NCI-H524 (cell line): ENCODE results near the gene CACNA1A.
A peak's percentile ranks its signal among the peaks of the same experiment; 100 is the strongest.

Experiments
- DNase-seq, 2 experiments: peaks; one replicate each; lab custom pipeline; 2025; lab: John Stamatoyannopoulos, UW

CACNA1A gene

DNA sequence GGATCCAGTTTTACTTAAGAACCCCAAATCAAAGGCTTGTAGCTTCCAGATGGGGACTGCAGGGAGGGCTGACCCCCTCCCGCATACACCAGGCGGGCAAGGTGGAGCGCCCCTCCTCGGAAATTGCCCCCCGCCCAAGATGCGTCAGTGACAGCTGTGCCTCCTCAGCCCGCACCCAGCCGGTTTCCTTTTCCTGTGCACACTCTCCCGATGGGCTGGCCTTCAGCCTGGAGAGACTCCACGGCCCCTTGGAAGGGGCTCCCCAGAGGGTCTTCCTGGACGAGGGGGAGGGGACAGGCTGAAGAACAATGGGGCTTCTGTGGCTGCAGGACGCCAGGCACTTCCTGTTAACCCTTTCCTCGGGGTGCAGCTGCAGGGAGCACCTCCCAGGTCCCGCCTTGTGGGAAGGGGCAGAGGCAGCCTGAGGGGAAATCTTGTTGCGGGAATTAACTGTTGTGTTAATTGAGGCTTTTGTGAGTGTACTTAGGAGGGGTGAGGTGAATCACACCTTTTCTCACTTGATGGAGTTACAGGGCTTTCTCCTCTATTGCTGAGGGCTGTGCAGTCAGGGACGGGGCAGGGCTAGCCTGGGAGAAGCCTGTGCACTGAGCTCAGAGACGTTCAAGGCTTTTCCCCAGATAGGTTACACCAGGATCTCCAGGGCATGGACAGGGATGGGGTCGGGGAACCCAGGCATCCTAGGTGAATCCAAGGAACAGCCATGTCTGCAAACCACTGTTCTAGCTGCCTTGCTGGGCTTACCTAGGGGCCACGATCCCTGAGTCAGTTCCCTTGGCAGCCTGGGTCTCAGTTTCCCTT, 341.7 kb downstream of the CACNA1A start:
- DNase-seq, result peak; percentile 87 to 88

- DNase-seq, result peak; percentile 83 to 91
These were observed 342.5 kb downstream of the CACNA1A start for GRCh38 chr19:13163609-13164342.

DNA sequence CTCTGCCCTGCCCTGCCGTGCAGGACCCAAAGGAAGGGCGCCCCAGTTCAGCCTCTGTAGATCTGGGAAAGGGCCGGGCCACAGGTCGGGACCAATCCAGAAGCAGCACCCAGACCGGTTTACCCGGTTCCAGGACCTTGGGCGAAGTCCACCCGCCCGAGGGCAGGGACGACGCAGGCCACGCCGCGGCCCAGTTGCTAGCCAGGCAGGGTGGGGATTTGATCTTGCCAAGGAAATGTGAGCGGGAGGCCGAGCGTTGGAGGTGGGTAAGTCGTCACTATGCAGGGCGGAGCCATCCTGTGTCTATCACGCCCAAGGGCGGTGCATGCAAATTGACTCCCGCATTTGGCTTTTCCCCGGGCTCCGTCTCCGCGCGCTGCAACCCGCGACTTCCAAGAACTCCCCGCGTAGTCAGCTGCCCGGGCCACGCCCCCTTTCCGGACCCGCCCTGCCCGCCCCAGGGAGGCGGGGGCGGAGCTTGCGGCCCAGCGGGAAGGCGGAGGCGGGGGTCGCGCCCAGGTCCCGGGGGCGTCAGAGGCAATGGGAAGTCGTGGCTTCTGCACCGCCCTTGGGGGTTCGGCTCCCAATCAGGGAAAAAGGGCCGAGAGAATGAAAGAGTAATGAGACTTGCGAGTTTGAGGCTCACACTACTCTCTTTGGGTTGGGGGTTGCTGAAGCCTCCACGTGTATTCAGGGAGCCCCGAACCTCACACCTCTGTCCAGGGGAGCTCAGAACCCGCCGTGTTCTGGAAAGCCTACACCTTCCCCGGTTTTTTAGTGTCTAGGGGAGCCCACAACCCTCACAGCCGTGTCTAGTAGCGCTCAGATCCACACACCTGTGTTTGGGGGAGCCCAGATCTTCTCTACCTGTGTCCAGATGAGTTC, 343.3 kb downstream of the CACNA1A start:
- peak; percentile 91 to 95 for DNase-seq

DNA sequence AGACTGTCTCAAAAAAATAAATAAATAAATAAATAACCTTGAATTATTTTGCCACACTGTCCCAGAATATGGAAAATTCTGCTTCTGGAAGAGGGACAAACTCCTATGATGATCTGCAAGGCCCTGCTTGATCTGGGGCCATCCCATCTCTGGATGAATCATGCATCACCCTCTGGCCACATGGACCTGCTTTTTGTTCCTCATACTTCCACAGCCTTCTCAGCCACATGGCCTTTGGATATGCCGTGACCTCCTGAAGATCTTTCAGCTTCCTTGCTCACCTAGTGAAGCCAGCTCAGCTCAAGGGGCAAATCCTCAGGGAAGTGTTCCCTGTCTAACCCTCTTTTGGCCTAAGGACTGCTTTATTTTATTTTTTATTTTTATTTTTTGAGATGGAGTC, 345.7 kb downstream of the CACNA1A start:
- DNase-seq, result no peak

DNA sequence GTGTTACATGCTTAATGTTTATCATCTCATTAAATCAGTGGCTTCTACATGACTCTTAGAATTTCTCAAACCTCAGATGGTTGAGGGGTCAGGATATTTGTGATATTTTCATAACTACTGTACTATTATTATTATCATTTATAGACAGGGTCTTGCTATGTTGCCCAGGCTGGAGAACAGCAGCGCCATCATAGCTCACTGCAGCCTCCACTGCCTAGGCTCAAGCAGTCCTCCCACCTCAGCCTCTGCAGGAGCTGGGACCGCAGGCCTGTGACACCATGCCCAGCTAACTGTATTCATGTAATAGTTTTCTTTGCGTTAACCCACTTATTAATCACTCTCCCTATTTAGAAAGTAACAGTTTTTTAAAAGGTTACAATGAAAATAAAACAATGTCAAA, 346.6 kb downstream of the CACNA1A start:
- DNase-seq, result no peak
